Measurements from ENCODE around the gene SPRTN. TPM values are rescaled to one million over a fixed set of nuclear protein-coding genes. Genes with fewer than 3 reads are reported as not detected.

The SPRTN gene
- total RNA-seq, 4 donors from 2014 or later, result 8.7 to 15.1 (median 10.7) TPM

- Histone ChIP-seq H3K36me3 (peaks cover 0 to 55% of the 10 kb centered on the region in 2 donors), H3K9me3 (no peaks in the 10 kb centered on the region), H3K27me3 (no peaks in the 10 kb centered on the region), H3K4me3 (no peak overlapping the region), H3K27ac (peak overlapping the region; percentile 34 to 89 (median 76)), H3K4me1 (peaks cover 30 to 42% of the 10 kb centered on the region in 2 donors)
- no peak for TF ChIP-seq POLR2A (IDR thresholded peaks at IDR 0.05)
- no peak for TF ChIP-seq CTCF (IDR thresholded peaks at IDR 0.05 in 4 of 5, conservative IDR thresholded peaks at IDR 0.05 in 1 of 5)
- intact Hi-C loops (cut with DNase I; ENCODE audit: low total_unique reads), result no loop called here
- in situ Hi-C loops (cut with MboI; ENCODE audit: low sequenced_read_pairs in 4 of 4), result no loop called here
- ATAC-seq, result no peak
- DNase-seq, result no peak
Measured at GRCh38 chr1:231372501-231372900, 34.4 kb downstream of the SPRTN start.

- in situ Hi-C loops (cut with MboI; ENCODE audit: low sequenced_read_pairs in 4 of 4) (no loop called here), intact Hi-C loops (cut with DNase I; ENCODE audit: low total_unique reads) (no loop called here)
Measured at GRCh38 chr1:231374394-231374793, 36.3 kb downstream of the SPRTN start.

GRCh38 chr1:231376101-231376500 is 38.0 kb downstream of the SPRTN start:
- peaks cover 63 to 71% of the 10 kb centered on the region in 2 donors for H3K4me1 ChIP-seq

More at GRCh38 chr1:231374394-231374793, 36.3 kb downstream of the SPRTN start:
- DNase-seq (no peak), ATAC-seq (no peak)
- no peak overlapping the region for H3K4me3 ChIP-seq
- peaks cover 0 to 37% of the 10 kb centered on the region in 2 donors for H3K36me3 ChIP-seq
- TF ChIP-seq POLR2A (IDR thresholded peaks at IDR 0.05) (no peak), CTCF (IDR thresholded peaks at IDR 0.05 in 4 of 5, conservative IDR thresholded peaks at IDR 0.05 in 1 of 5) (no peak)
- H3K4me1 ChIP-seq, result peaks cover 49 to 61% of the 10 kb centered on the region in 2 donors
- H3K27me3 ChIP-seq, result no peaks in the 10 kb centered on the region
- H3K9me3 ChIP-seq, result no peaks in the 10 kb centered on the region
- peak overlapping the region; percentile 25 to 89 (median 89) for H3K27ac ChIP-seq

GRCh38 chr1:231376875-231377549 is 38.9 kb downstream of the SPRTN start:
- DNase-seq (no peak), ATAC-seq (peak; percentile 32 to 43)
- intact Hi-C loops (cut with DNase I; ENCODE audit: low total_unique reads), result no loop called here
- peak overlapping the region in 3 of 4 donors; percentile 7 to 11 (median 9) for H3K4me3 ChIP-seq
- TF ChIP-seq POLR2A (IDR thresholded peaks at IDR 0.05) (no peak), CTCF (IDR thresholded peaks at IDR 0.05 in 4 of 5, conservative IDR thresholded peaks at IDR 0.05 in 1 of 5) (no peak)
- H3K27me3 ChIP-seq, result no peaks in the 10 kb centered on the region
- in situ Hi-C loops (cut with MboI; ENCODE audit: low sequenced_read_pairs in 4 of 4), result no loop called here
- H3K4me1 ChIP-seq, result peaks cover 69 to 78% of the 10 kb centered on the region in 2 donors
- no peaks in the 10 kb centered on the region for H3K9me3 ChIP-seq
- peak overlapping the region; percentile 82 to 89 (median 89) for H3K27ac ChIP-seq
- peaks cover 0 to 10% of the 10 kb centered on the region in 2 donors for H3K36me3 ChIP-seq

More at GRCh38 chr1:231376101-231376500, 38.0 kb downstream of the SPRTN start:
- no peak for TF ChIP-seq CTCF (IDR thresholded peaks at IDR 0.05 in 4 of 5, conservative IDR thresholded peaks at IDR 0.05 in 1 of 5)
- TF ChIP-seq POLR2A (IDR thresholded peaks at IDR 0.05), result no peak
- Histone ChIP-seq H3K27me3 (no peaks in the 10 kb centered on the region), H3K4me3 (no peak overlapping the region), H3K9me3 (no peaks in the 10 kb centered on the region), H3K27ac (peak overlapping the region; percentile 82 to 89 (median 89)), H3K36me3 (peaks cover 0 to 20% of the 10 kb centered on the region in 2 donors)
- DNase-seq, result no peak
- in situ Hi-C loops (cut with MboI; ENCODE audit: low sequenced_read_pairs in 4 of 4), result no loop called here
- intact Hi-C loops (cut with DNase I; ENCODE audit: low total_unique reads), result no loop called here
- ATAC-seq, result peak in 1 of 2 donors; percentile 43
